Activated naive CD8-positive, alpha-beta T cell treated with anti-CD3 and anti-CD28 coated beads, Interleukin-2, amount 10 ng/mL, durations not matched to agents 7 days and 5 days (primary cell): ENCODE results near the gene BSPH1. TPM values are rescaled to one million over a fixed set of nuclear protein-coding genes. Genes with fewer than 3 reads are reported as not detected.
"Not testable (repeated sequence)": the region's sequence is repeated elsewhere in the genome, so short reads cannot be mapped to it uniquely, and the experiment has no call there.

Experiments
- ATAC-seq: fragments of 150-1000 bp; cut with Tn5 transposase; one replicate; pipeline ENCODE4 v1.10.0; 2021; ENCODE audit warnings: low read depth, moderate library complexity
- POLR2A ChIA-PET: fragments of 350-600 bp; sonication (Branson Sonifier 250); formaldehyde crosslinking; loops from one replicate; lab custom pipeline; 2021; ENCODE audit warnings: antibody characterized with exemption; lab: Charles Lee
- DNase-seq: peaks from one replicate; pipeline ENCODE4 v3.0.0; 2021
- H3K27ac Mint-ChIP-seq: one replicate; pipeline ENCODE4 v1.8.0; 2022; ENCODE audit warnings: mild to moderate bottlenecking, mixed read lengths
- H3K27me3 Mint-ChIP-seq: one replicate; pipeline ENCODE4 v1.8.0; 2022; ENCODE audit warnings: mild to moderate bottlenecking, moderate library complexity, mixed read lengths
- H3K36me3 Mint-ChIP-seq: one replicate; pipeline ENCODE4 v1.8.0; 2021; ENCODE audit warnings: mild to moderate bottlenecking, mixed read lengths
- H3K4me1 Mint-ChIP-seq: one replicate; pipeline ENCODE4 v1.8.0; 2021; ENCODE audit warnings: mixed read lengths
- H3K4me3 Mint-ChIP-seq: one replicate; pipeline ENCODE4 v1.8.0; 2022; ENCODE audit warnings: mild to moderate bottlenecking, moderate library complexity, mixed read lengths
- H3K9me3 Mint-ChIP-seq: one replicate; pipeline ENCODE4 v1.8.0; 2021; ENCODE audit warnings: mixed read lengths
- total RNA-seq, 2 experiments: library from RNA; stranded (reverse); gene quantifications; one replicate each; pipeline ENCODE4 v1.2.3, GENCODE V29; 2021

BSPH1 gene
- total RNA-seq, 2 experiments from 2014 or later = not detected

DNA sequence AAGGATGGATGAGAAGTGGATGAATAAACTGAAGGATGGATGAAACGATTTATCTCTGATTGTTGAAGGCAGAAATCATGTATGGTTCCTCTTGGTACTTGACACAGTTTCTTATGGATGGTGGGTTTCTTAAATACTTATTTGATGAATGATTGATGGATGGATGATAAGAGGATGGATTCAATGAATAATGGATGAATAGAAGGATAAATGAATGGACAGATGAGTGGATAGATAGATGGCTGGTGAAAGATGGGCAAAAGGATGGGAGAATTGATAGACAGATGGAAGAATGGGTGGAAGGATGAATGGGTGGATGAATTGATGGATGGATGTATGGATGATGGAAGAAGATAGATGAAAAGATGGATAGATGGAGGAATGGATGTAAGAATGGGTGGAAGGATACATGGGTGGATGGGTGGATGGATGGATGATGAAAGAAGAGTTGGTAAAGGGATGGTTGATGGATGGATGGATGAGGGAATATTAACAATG is 4.3 kb upstream of the BSPH1 start:
- Mint-ChIP-seq H3K27ac (no peak overlapping the region), H3K9me3 (no peaks in the 10 kb centered on the region), H3K36me3 (no peaks in the 10 kb centered on the region), H3K4me1 (no peaks in the 10 kb centered on the region), H3K27me3 (peaks cover 7% of the 10 kb centered on the region), H3K4me3 (no peak overlapping the region)
- ATAC-seq = no peak
- POLR2A ChIA-PET = no interaction called here
- DNase-seq = no peak

GRCh38 chr19:47994209-47994802 is 2.3 kb upstream of the BSPH1 start, which contains the start of gene ELSPBP1:
Gene ELSPBP1, plus strand, starts transcription at chr19:47994632. Its CDS starts 14,036 bp downstream, at chr19:48008668.
- H3K9me3 Mint-ChIP-seq = no peaks in the 10 kb centered on the region
- no peak within 1 kb of the TSS for H3K27ac Mint-ChIP-seq
- POLR2A ChIA-PET = no interaction called here
- H3K36me3 Mint-ChIP-seq = no peaks in the 10 kb centered on the region
- peaks cover 17% of the 10 kb centered on the region for H3K27me3 Mint-ChIP-seq
- no peaks in the 10 kb centered on the region for H3K4me1 Mint-ChIP-seq
- DNase-seq = no peak
- no peak for ATAC-seq
- H3K4me3 Mint-ChIP-seq = no peak within 1 kb of the TSS

DNA sequence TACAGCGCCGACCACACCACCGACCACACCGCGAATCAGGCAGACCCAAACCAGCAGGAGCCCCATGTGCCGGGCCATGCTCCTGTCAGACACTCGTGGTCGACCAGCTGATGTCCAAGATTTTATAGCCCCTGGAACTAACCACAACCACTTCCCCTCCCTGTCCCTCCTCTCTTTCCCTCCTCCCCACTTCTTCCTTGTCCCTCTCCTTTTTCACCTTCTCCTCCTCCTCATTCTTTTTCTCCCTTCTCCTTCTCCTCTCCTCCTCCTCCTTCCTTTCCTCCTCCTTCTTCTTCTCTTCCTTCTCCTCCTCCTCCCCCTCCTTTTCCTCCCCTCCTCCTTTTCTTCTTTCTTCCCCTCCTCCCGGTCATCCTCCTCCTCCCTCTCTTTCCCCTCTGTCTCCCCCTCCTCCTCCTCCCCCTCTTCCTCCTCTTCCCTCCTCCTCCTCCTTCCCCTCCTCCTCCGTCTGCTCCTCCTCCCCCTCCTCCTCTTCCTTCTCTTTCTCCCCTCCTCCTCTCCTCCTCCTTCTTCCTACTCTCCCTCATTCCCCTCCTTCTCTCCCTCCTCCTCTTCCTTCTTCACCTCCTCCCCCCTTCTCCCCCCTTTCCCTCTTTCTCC is 670 bp downstream of the BSPH1 start:
- no peaks in the 10 kb centered on the region for H3K36me3 Mint-ChIP-seq

GRCh38 chr19:47973529-47973928 is 18.4 kb downstream of the BSPH1 start:
- H3K9me3 Mint-ChIP-seq = no peaks in the 10 kb centered on the region
- POLR2A ChIA-PET = no interaction called here
- peaks cover 17% of the 10 kb centered on the region for H3K27me3 Mint-ChIP-seq
- no peaks in the 10 kb centered on the region for H3K4me1 Mint-ChIP-seq
- DNase-seq (no peak), ATAC-seq (no peak)
- H3K36me3 Mint-ChIP-seq = no peaks in the 10 kb centered on the region
- H3K4me3 Mint-ChIP-seq = no peak overlapping the region
- no peak overlapping the region for H3K27ac Mint-ChIP-seq

More for the DNA sequence above, 670 bp downstream of the BSPH1 start:
- POLR2A ChIA-PET = no interaction called here
- DNase-seq (no peak), ATAC-seq (no peak)
- Mint-ChIP-seq H3K9me3 (no peaks in the 10 kb centered on the region), H3K4me1 (no peaks in the 10 kb centered on the region), H3K27me3 (peaks cover 19% of the 10 kb centered on the region), H3K4me3 (no peak overlapping the region), H3K27ac (no peak overlapping the region)

DNA sequence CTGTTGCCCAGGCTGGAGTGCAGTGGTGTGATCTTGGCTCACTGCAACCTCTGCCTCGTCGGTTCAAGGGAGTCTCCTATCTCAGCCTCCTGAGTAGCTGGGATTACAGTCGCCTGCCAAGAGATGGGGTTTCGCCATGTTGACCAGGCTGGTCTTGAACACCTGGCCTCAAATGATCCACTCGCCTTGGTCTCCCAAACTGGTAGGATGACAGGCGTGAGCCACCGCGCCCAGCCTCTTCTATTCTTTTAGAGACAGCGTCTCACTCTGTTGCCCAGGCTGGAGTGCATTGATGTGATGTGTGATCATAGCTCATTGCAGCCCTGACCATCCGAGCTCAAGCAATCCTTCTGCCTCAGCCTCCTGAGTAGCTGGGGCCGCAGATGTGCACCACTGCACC is 36.0 kb downstream of the BSPH1 start:
- H3K27ac Mint-ChIP-seq, POLR2A ChIA-PET, ATAC-seq, H3K27me3 Mint-ChIP-seq, H3K4me3 Mint-ChIP-seq, H3K9me3 Mint-ChIP-seq, H3K4me1 Mint-ChIP-seq, H3K36me3 Mint-ChIP-seq: not testable (repeated sequence)
- peak; percentile 35 for DNase-seq

GRCh38 chr19:47952132-47952531 is 39.8 kb downstream of the BSPH1 start:
- ATAC-seq, POLR2A ChIA-PET, H3K4me3 Mint-ChIP-seq, H3K36me3 Mint-ChIP-seq, H3K27ac Mint-ChIP-seq, H3K9me3 Mint-ChIP-seq, H3K27me3 Mint-ChIP-seq, DNase-seq, H3K4me1 Mint-ChIP-seq: not testable (repeated sequence)

GRCh38 chr19:47949852-47950521 is 42.0 kb downstream of the BSPH1 start:
- ATAC-seq, POLR2A ChIA-PET, H3K27ac Mint-ChIP-seq, H3K4me1 Mint-ChIP-seq, H3K36me3 Mint-ChIP-seq, H3K4me3 Mint-ChIP-seq, H3K9me3 Mint-ChIP-seq, H3K27me3 Mint-ChIP-seq: not testable (repeated sequence)
- DNase-seq = peak; percentile 65

- H3K4me1 Mint-ChIP-seq, ATAC-seq, DNase-seq: not testable (repeated sequence)
Observed at GRCh38 chr19:47928581-47928980, 63.4 kb downstream of the BSPH1 start.

DNA sequence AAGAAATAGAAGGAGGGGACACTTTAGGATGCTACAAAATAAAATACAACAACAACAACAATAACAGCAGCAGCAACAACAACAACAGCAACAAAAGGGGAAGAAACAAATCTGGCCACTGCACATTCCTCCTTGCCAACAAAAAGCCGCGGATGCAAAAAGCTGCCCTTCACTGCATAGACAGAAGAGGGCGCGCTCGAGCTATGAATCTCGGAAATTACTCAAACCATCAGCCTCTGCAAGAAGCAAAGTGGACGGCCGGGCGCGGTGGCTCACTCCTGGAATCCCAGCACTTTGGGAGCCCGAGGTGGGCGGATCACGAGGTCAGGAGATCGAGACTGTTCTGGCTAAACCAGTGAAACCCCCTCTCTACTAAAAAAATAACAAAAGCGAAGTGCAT is 71.9 kb downstream of the BSPH1 start:
- H3K27me3 Mint-ChIP-seq, H3K4me3 Mint-ChIP-seq, H3K27ac Mint-ChIP-seq, H3K36me3 Mint-ChIP-seq, H3K9me3 Mint-ChIP-seq, POLR2A ChIA-PET, ATAC-seq, H3K4me1 Mint-ChIP-seq: not testable (repeated sequence)
- DNase-seq = peak; percentile 100

More at GRCh38 chr19:47928581-47928980, 63.4 kb downstream of the BSPH1 start:
- H3K27ac Mint-ChIP-seq, H3K4me3 Mint-ChIP-seq, H3K36me3 Mint-ChIP-seq, H3K27me3 Mint-ChIP-seq, H3K9me3 Mint-ChIP-seq, POLR2A ChIA-PET: not testable (repeated sequence)

Other genes starting within 250 kb of the BSPH1 start
- gene NOP53, start 246.6 kb downstream of the BSPH1 start, total RNA-seq = 100 to 1,000 TPM; 434 to 469 TPM
- gene SELENOW, start 213.5 kb downstream of the BSPH1 start, total RNA-seq = 100 to 1,000 TPM; 116 to 120 TPM
- not detected for gene TPRX1, start 187.6 kb downstream of the BSPH1 start, total RNA-seq
- gene CRX, start 170.2 kb downstream of the BSPH1 start, total RNA-seq = under 1 TPM in 1 of 2 experiments, not detected in 1; 0.06 TPM
- not detected for gene TPRX2, start 132.9 kb downstream of the BSPH1 start, total RNA-seq
- not detected for gene SULT2A1, start 105.9 kb downstream of the BSPH1 start, total RNA-seq
- not detected for gene ELSPBP1, start 2.5 kb upstream of the BSPH1 start, total RNA-seq
- not detected for gene CABP5, start 51.9 kb upstream of the BSPH1 start, total RNA-seq
- under 1 TPM; 0.65 to 0.72 TPM for gene PLA2G4C, start 118.6 kb upstream of the BSPH1 start, total RNA-seq
- gene LIG1, start 178.2 kb upstream of the BSPH1 start, total RNA-seq = 100 to 1,000 TPM; 158 to 168 TPM
- 10 to 100 TPM; 10.2 to 13.3 TPM for gene ZSWIM9, start 178.5 kb upstream of the BSPH1 start, total RNA-seq